A549 (cell line): Measurements from ENCODE around the gene ZNF106. TPM values are rescaled to one million over a fixed set of nuclear protein-coding genes. Genes with fewer than 3 reads are reported as not detected.

ENCODE experiments used
- ATAC-seq, 2 experiments: fragments of 200-7000 bp in 1 of 2; fragments of >200 bp in 1 of 2; cut with Nextera tagmentation in 1 of 2; cut with Tn5 transposase in 1 of 2; 3 replicates each; pipeline versions ENCODE4 v1.8.0 to v1.9.1; 2018 to 2020; ENCODE audit warnings: mild to moderate bottlenecking in 1 of 2, moderate library complexity in 1 of 2
- CTCF ChIA-PET: fragments of 300-600 bp; sonication (Branson Sonifier 250); formaldehyde crosslinking; extraction: SDS; loops from one replicate; lab custom pipeline; 2021; ENCODE audit warnings: antibody characterized with exemption, inconsistent platforms; lab: Yijun Ruan, JAX
- POLR2A ChIA-PET: fragments of 350-600 bp; formaldehyde crosslinking; extraction: SDS; loops from one replicate; lab custom pipeline; 2021; ENCODE audit warnings: antibody characterized with exemption, inconsistent platforms; lab: Yijun Ruan, JAX
- DNase-seq, 2 experiments: peaks; one replicate each; pipeline versions ENCODE4 v3.0.0 to v3.0.0-alpha.2; 2011 to 2016; ENCODE audit warnings: low read depth in 1 of 2, low spot score in 1 of 2
- FAIRE-seq: peaks from 2 replicates; lab custom pipeline; 2011; peaks lifted over from hg19 to GRCh38; lab: Jason Lieb, UNC
- H3K27ac ChIP-seq, 2 experiments: fragments of >200 bp; sonication (Bioruptor Twin); formaldehyde crosslinking; 3 replicates each; pipeline ENCODE4 v1.5.1; 2016 to 2017
- H3K4me1 ChIP-seq: fragments of >200 bp; sonication (Bioruptor Twin); formaldehyde crosslinking; 3 replicates; pipeline ENCODE4 v1.6.1; 2016
- H3K4me2 ChIP-seq: fragments of >200 bp; sonication (Bioruptor Twin); formaldehyde crosslinking; 3 replicates; pipeline ENCODE4 v1.6.1; 2016
- H3K4me3 ChIP-seq: fragments of >200 bp; sonication (Bioruptor Twin); formaldehyde crosslinking; 3 replicates; pipeline ENCODE4 v1.5.1; 2016
- H3K9me3 ChIP-seq: fragments of >200 bp; sonication (Bioruptor Twin); formaldehyde crosslinking; 3 replicates; pipeline ENCODE4 v1.6.1; 2016
- CBX8 ChIP-seq: fragments of 200-600 bp; sonication (generic); IDR thresholded peaks from 2 replicates; pipeline ENCODE4 v1.6.1; 2016
- CEBPB ChIP-seq, 2 experiments: fragments of >200 bp in 1 of 2; sonication (Bioruptor Twin) in 1 of 2; formaldehyde crosslinking in 1 of 2; IDR thresholded peaks; 2 replicates each; pipeline ENCODE4 v1.6.1; 2012 to 2016
- CHD2 ChIP-seq: fragments of 150-350 bp; IDR thresholded peaks from 2 replicates; pipeline ENCODE4 v1.6.1; 2014; ENCODE audit warnings: low read length; ENCODE audit not compliant: partially characterized antibody
- CHD4 ChIP-seq: fragments of 200-600 bp; sonication (generic); IDR thresholded peaks from 2 replicates; pipeline ENCODE4 v1.6.1; 2016; ENCODE audit warnings: antibody characterized with exemption, mild to moderate bottlenecking, borderline replicate concordance
- EHF ChIP-seq: fragments of 250-450 bp; sonication (Bioruptor Pico); IDR thresholded peaks from 2 replicates; pipeline ENCODE4 v1.5.0; 2020; ENCODE audit warnings: mild to moderate bottlenecking
- EP300 ChIP-seq, 2 experiments: fragments of >200 bp; sonication (Bioruptor Twin); formaldehyde crosslinking; IDR thresholded peaks; 2 replicates in 1 of 2; 3 replicates in 1 of 2; pipeline ENCODE4 v1.6.1; 2016 to 2017
- ESRRA ChIP-seq: fragments of 150-350 bp; IDR thresholded peaks from 2 replicates; pipeline ENCODE4 v1.6.1; 2014; ENCODE audit warnings: mild to moderate bottlenecking, low read length, borderline replicate concordance
- FOSB ChIP-seq: fragments of 250-450 bp; sonication (Bioruptor Pico); IDR thresholded peaks from 2 replicates; pipeline ENCODE4 v1.5.0; 2020; ENCODE audit warnings: mild to moderate bottlenecking, moderate library complexity
- FOXS1 ChIP-seq: fragments of 250-450 bp; sonication (Bioruptor Pico); IDR thresholded peaks from 2 replicates; pipeline ENCODE4 v1.5.0; 2020; ENCODE audit warnings: mild to moderate bottlenecking, moderate library complexity
- GATA3 ChIP-seq: IDR thresholded peaks from 2 replicates; pipeline ENCODE4 v1.6.1; 2012; ENCODE audit warnings: borderline replicate concordance
- HDAC2 ChIP-seq: fragments of 200-600 bp; sonication (generic); IDR thresholded peaks from 2 replicates; pipeline ENCODE4 v1.6.1; 2016
- HEYL ChIP-seq: fragments of 250-450 bp; sonication (Bioruptor Pico); IDR thresholded peaks from 2 replicates; pipeline ENCODE4 v1.8.0; 2021; ENCODE audit warnings: mild to moderate bottlenecking, moderate library complexity
- HOXB13 ChIP-seq: fragments of 250-450 bp; sonication (Bioruptor Pico); IDR thresholded peaks from 2 replicates; pipeline ENCODE4 v1.5.0; 2020; ENCODE audit warnings: low read depth, mild to moderate bottlenecking, moderate library complexity
- HOXB5 ChIP-seq: fragments of 250-450 bp; sonication (Bioruptor Pico); IDR thresholded peaks from 2 replicates; pipeline ENCODE4 v1.5.0; 2020; ENCODE audit warnings: mild to moderate bottlenecking, moderate library complexity
- JUNB ChIP-seq: fragments of >200 bp; sonication (Bioruptor Twin); formaldehyde crosslinking; IDR thresholded peaks from 2 replicates; pipeline ENCODE4 v1.6.1; 2016
- KDM1A ChIP-seq: fragments of 200-600 bp; sonication (generic); IDR thresholded peaks from 2 replicates; pipeline ENCODE4 v1.6.1; 2016; ENCODE audit warnings: low read depth, mild to moderate bottlenecking
- KDM5A ChIP-seq: fragments of 200-600 bp; sonication (generic); IDR thresholded peaks from 2 replicates; pipeline ENCODE4 v1.6.1; 2016; ENCODE audit warnings: antibody characterized with exemption, mild to moderate bottlenecking
- MYC ChIP-seq: IDR thresholded peaks from 2 replicates; pipeline ENCODE4 v1.6.1; 2012; ENCODE audit warnings: mild to moderate bottlenecking, inconsistent platforms, low read length, improper control_type of control experiment, borderline replicate concordance
- NR3C1 ChIP-seq: fragments of >200 bp; sonication (Bioruptor Twin); formaldehyde crosslinking; IDR thresholded peaks from 3 replicates; pipeline ENCODE4 v1.6.1; 2017
- POLR2A ChIP-seq: IDR thresholded peaks from 2 replicates; pipeline ENCODE4 v1.6.1; 2012; ENCODE audit warnings: mild to moderate bottlenecking, low read length
- RAD21 ChIP-seq, 2 experiments: fragments of >200 bp in 1 of 2; sonication (Bioruptor Twin) in 1 of 2; formaldehyde crosslinking in 1 of 2; IDR thresholded peaks in 1 of 2; conservative IDR thresholded peaks in 1 of 2; 2 replicates in 1 of 2; 3 replicates in 1 of 2; pipeline ENCODE4 v1.6.1; 2012 to 2018; ENCODE audit warnings: inconsistent platforms in 1 of 2
- RCOR1 ChIP-seq: fragments of 150-350 bp; IDR thresholded peaks from 2 replicates; pipeline ENCODE4 v1.6.1; 2014; ENCODE audit warnings: antibody characterized with exemption, low read length, low read depth
- RFX5 ChIP-seq: fragments of 450-650 bp; IDR thresholded peaks from 2 replicates; pipeline ENCODE4 v1.7.1; 2014; ENCODE audit warnings: antibody characterized with exemption, mild to moderate bottlenecking, moderate library complexity
- SREBF2 ChIP-seq: fragments of 450-650 bp; IDR thresholded peaks from 2 replicates; pipeline ENCODE4 v1.6.1; 2014; ENCODE audit warnings: mild to moderate bottlenecking, moderate library complexity
- ZC3H11A ChIP-seq: fragments of 450-650 bp; IDR thresholded peaks from 2 replicates; pipeline ENCODE4 v1.6.1; 2014; ENCODE audit warnings: antibody characterized with exemption, mild to moderate bottlenecking
- ZFP36 ChIP-seq: fragments of 450-650 bp; IDR thresholded peaks from 2 replicates; pipeline ENCODE4 v1.6.1; 2014; ENCODE audit warnings: borderline replicate concordance; ENCODE audit not compliant: partially characterized antibody
- ZSCAN20 ChIP-seq: fragments of 250-450 bp; sonication (Bioruptor Pico); IDR thresholded peaks from 2 replicates; pipeline ENCODE4 v1.8.0; 2022; ENCODE audit warnings: mild to moderate bottlenecking, moderate library complexity
- WGBS: methylation state at CpG from one replicate; pipeline ENCODE4 v1.1.6; 2017; ENCODE audit errors: missing lambda C conversion rate; 5-methylcytosine and 5-hydroxymethylcytosine counted together
- polyA plus RNA-seq, 4 experiments: library from polyadenylated mRNA; depleted of rRNA in 3 of 4; stranded (reverse); fragments of >200 nt; fragmentation: RNase III in 1 of 4; extraction: RNeasy Plus Mini Kit Qiagen cat#74134 plus additional on column Dnase treatment in 1 of 4; gene quantifications; 2 replicates in 3 of 4; 3 replicates in 1 of 4; pipeline ENCODE4 v1.2.3, GENCODE V29; 2011 to 2017
- TF ChIP-seq, protein P1 (sequence below): fragments of 250-450 bp; sonication (Bioruptor Pico); IDR thresholded peaks from 2 replicates; pipeline ENCODE4 v1.5.0; 2021; ENCODE audit warnings: mild to moderate bottlenecking, moderate library complexity, borderline replicate concordance
- TF ChIP-seq, protein P2 (sequence below): IDR thresholded peaks from 2 replicates; pipeline ENCODE4 v1.6.1; 2012; ENCODE audit warnings: low read depth, borderline replicate concordance
- TF ChIP-seq, protein P3 (sequence below): fragments of 200-600 bp; sonication (generic); IDR thresholded peaks from 2 replicates; pipeline ENCODE4 v1.6.1; 2016; ENCODE audit warnings: antibody characterized with exemption, mild to moderate bottlenecking, moderate library complexity
- TF ChIP-seq, protein P4 (sequence below): fragments of >200 bp; sonication (Bioruptor Twin); formaldehyde crosslinking; IDR thresholded peaks from 2 replicates; pipeline ENCODE4 v1.6.1; 2016

Gene ZNF106
- polyA plus RNA-seq, 2 of the 4 experiments (the other 2 are of a cell fraction), result 7.8 to 19.3 TPM

DNA sequence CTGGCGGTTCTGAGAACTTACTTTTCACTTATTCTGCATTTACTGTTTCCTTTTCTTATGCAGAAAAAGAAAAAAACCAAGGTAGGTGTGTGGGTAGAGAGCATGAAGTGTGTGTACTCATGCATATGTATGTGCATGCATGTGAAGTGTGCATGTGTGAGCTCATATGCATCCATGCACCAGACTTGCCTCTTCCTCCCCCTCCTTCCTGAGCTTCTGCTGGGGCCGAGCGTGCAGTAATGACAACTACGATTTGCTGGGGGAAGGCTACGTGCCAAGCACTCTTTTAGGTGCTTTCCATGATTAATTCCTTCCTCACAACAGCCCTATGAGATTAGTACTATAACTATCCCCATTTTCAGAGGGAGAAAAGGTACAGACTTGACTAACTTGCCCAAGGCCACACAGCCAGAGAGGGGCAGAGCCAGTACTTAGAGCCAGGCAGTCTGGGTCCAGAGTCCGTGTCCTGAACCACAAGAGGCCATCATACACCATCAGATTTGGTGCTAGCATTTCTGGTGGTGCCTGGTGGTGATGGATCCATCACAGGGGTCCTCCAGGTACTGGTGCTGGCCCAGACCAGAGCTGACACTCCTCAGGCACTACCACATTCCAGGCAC lies 85.0 kb downstream of the ZNF106 start:
- Histone ChIP-seq H3K27ac (no peak overlapping the region), H3K4me3 (no peak overlapping the region)
- WGBS, result 75% methylated on average over 6 of the region's 6 CpGs
- TF ChIP-seq KDM5A (no peak), CEBPB (IDR thresholded peaks at IDR 0.05) (no peak), HOXB5 (CRISPR knock-in tag) (no peak), SREBF2 (no peak), CHD4 (no peak), ESRRA (no peak), NR3C1 (no peak), CBX8 (no peak), MYC (no peak), EP300 (IDR thresholded peaks at IDR 0.05) (no peak), ZSCAN20 (CRISPR knock-in tag) (no peak), JUNB (no peak), GATA3 (no peak), FOSB (CRISPR knock-in tag) (no peak), RAD21 (conservative IDR thresholded peaks at IDR 0.05 in 1 of 2, IDR thresholded peaks at IDR 0.05 in 1 of 2) (no peak), FOXS1 (CRISPR knock-in tag) (no peak), ZFP36 (no peak)
- TF ChIP-seq, protein P1, sequence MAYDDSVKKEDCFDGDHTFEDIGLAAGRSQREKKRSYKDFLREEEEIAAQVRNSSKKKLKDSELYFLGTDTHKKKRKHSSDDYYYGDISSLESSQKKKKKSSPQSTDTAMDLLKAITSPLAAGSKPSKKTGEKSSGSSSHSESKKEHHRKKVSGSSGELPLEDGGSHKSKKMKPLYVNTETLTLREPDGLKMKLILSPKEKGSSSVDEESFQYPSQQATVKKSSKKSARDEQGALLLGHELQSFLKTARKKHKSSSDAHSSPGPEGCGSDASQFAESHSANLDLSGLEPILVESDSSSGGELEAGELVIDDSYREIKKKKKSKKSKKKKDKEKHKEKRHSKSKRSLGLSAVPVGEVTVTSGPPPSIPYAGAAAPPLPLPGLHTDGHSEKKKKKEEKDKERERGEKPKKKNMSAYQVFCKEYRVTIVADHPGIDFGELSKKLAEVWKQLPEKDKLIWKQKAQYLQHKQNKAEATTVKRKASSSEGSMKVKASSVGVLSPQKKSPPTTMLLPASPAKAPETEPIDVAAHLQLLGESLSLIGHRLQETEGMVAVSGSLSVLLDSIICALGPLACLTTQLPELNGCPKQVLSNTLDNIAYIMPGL (CRISPR knock-in tag), result no peak
- TF ChIP-seq, protein P2, sequence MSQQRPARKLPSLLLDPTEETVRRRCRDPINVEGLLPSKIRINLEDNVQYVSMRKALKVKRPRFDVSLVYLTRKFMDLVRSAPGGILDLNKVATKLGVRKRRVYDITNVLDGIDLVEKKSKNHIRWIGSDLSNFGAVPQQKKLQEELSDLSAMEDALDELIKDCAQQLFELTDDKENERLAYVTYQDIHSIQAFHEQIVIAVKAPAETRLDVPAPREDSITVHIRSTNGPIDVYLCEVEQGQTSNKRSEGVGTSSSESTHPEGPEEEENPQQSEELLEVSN, result no peak
- TF ChIP-seq, all 56 proteins: peak for 0
- DNase-seq, result no peak
- POLR2A ChIA-PET, result no interaction called here
- ATAC-seq, result no peak
- no peaks in the 10 kb centered on the region for H3K4me1 ChIP-seq
- H3K9me3 ChIP-seq, result no peaks in the 10 kb centered on the region
- CTCF ChIA-PET, result no interaction called here
- no peak for FAIRE-seq
- no peak overlapping the region for H3K4me2 ChIP-seq

DNA sequence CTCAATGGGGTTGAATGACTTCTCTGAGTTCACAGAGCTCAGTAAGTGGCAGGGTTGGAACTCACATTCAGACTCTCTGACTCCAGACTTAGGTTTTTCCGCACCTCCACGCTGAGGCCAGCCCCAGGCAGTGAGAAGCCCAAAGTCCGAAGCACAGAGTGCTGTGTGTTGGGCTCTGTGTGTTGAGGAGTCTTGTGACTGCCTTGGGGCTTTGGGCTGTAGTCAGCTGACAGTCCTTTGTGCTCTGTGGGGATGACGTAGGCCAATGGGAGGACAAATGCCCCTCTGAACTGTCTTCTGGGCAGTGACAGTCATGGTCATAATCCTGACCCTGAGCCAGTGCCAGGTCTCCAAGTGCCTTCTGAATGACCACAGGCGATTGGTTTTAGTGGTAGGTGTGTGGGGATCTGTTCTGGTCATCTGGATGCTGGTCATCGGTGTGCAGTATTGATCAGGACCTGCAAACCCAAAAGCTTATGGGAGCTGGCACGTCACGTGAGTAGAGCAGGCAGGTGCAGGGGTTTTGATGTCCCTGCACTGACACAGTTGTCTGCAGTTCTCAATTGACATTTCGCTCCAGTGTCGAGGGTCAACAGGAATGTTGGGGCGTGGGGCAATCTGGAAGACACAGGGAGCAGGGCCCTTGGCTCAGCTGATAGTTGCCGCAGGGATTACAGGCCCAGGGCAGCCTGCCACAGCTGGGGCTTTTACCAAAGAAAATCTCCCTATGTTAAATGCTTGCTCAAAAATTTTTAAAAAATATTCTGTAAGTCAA lies 86.3 kb downstream of the ZNF106 start:
- ChIA-PET POLR2A (no interaction called here), CTCF (no interaction called here)
- 67% methylated on average over 10 of the region's 12 CpGs for WGBS
- FAIRE-seq (no peak), ATAC-seq (no peak; a peak in 1 of 6 replicates), DNase-seq (no peak)
- H3K4me1 ChIP-seq, result no peaks in the 10 kb centered on the region
- H3K9me3 ChIP-seq, result no peaks in the 10 kb centered on the region
- no peak overlapping the region for H3K4me2 ChIP-seq
- TF ChIP-seq HDAC2, result no peak
- no peak for TF ChIP-seq MYC
- no peak for TF ChIP-seq RCOR1
- H3K27ac ChIP-seq, result no peak overlapping the region
- no peak overlapping the region for H3K4me3 ChIP-seq

DNA sequence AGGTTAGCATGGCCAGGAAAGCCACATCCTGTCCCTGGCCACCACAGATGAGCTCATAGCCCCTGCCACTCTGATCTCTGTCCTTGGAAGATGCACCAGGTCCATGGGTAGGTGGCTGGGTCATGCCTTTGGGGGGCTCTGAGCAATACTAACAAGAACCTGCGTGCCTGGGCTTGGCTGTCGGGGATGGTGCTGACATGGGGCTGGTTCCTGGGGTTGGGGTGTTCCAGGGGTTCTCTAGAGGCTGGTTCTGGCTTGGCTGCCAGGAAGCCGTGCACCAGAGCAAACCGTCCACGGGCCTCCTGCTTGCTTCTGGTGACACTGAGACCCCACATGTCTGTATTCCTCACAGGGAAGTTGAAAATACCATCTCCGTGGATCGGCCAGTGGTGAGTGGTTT lies 87.6 kb downstream of the ZNF106 start:
- 54% methylated on average over 4 of the region's 7 CpGs for WGBS
- ATAC-seq (no peak), DNase-seq (no peak), FAIRE-seq (no peak)
- Histone ChIP-seq H3K4me2 (no peak overlapping the region), H3K27ac (no peak overlapping the region), H3K4me3 (no peak overlapping the region), H3K4me1 (no peaks in the 10 kb centered on the region), H3K9me3 (no peaks in the 10 kb centered on the region)
- ChIA-PET CTCF (no interaction called here), POLR2A (no interaction called here)
- TF ChIP-seq HOXB13 (CRISPR knock-in tag), result no peak
- TF ChIP-seq ZC3H11A, result no peak
- no peak for TF ChIP-seq HEYL (CRISPR knock-in tag)
- TF ChIP-seq CHD4, result no peak
- TF ChIP-seq CHD2, result no peak
- TF ChIP-seq, protein P3, sequence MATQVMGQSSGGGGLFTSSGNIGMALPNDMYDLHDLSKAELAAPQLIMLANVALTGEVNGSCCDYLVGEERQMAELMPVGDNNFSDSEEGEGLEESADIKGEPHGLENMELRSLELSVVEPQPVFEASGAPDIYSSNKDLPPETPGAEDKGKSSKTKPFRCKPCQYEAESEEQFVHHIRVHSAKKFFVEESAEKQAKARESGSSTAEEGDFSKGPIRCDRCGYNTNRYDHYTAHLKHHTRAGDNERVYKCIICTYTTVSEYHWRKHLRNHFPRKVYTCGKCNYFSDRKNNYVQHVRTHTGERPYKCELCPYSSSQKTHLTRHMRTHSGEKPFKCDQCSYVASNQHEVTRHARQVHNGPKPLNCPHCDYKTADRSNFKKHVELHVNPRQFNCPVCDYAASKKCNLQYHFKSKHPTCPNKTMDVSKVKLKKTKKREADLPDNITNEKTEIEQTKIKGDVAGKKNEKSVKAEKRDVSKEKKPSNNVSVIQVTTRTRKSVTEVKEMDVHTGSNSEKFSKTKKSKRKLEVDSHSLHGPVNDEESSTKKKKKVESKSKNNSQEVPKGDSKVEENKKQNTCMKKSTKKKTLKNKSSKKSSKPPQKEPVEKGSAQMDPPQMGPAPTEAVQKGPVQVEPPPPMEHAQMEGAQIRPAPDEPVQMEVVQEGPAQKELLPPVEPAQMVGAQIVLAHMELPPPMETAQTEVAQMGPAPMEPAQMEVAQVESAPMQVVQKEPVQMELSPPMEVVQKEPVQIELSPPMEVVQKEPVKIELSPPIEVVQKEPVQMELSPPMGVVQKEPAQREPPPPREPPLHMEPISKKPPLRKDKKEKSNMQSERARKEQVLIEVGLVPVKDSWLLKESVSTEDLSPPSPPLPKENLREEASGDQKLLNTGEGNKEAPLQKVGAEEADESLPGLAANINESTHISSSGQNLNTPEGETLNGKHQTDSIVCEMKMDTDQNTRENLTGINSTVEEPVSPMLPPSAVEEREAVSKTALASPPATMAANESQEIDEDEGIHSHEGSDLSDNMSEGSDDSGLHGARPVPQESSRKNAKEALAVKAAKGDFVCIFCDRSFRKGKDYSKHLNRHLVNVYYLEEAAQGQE, result no peak
- TF ChIP-seq EHF, result no peak
- no peak for TF ChIP-seq POLR2A
- TF ChIP-seq, protein P4, sequence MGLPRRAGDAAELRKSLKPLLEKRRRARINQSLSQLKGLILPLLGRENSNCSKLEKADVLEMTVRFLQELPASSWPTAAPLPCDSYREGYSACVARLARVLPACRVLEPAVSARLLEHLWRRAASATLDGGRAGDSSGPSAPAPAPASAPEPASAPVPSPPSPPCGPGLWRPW, result no peak
- no peak for TF ChIP-seq KDM1A
- no peak for TF ChIP-seq SREBF2
- no peak for TF ChIP-seq RFX5
